HG03095 (cell line): ENCODE measurements around the gene MED22.
"Not testable (repeated sequence)": the region's sequence is repeated elsewhere in the genome, so short reads cannot be mapped to it uniquely, and the experiment has no call there.

Experiments
- ATAC-seq: cut with Tn5 transposase; IDR thresholded peaks from one replicate; pipeline ENCODE4 v1.9.1; 2021; ENCODE audit warnings: moderate library complexity; ENCODE audit not compliant: unreplicated experiment

The MED22 gene

GRCh38 chr9:133377280-133377679 lies 29.3 kb upstream of the MED22 start:
- ATAC-seq = not testable (repeated sequence)

- ATAC-seq = peak; percentile 86
Observed at GRCh38 chr9:133375724-133376654, 28.1 kb upstream of the MED22 start, which contains the start of the genes STKLD1 and SURF4. Gene STKLD1 (plus strand): TSS chr9:133376366. CDS start chr9:133376474, 108 bp downstream. Gene SURF4 (minus strand): TSS chr9:133376060. CDS start chr9:133375969, 91 bp downstream.

DNA sequence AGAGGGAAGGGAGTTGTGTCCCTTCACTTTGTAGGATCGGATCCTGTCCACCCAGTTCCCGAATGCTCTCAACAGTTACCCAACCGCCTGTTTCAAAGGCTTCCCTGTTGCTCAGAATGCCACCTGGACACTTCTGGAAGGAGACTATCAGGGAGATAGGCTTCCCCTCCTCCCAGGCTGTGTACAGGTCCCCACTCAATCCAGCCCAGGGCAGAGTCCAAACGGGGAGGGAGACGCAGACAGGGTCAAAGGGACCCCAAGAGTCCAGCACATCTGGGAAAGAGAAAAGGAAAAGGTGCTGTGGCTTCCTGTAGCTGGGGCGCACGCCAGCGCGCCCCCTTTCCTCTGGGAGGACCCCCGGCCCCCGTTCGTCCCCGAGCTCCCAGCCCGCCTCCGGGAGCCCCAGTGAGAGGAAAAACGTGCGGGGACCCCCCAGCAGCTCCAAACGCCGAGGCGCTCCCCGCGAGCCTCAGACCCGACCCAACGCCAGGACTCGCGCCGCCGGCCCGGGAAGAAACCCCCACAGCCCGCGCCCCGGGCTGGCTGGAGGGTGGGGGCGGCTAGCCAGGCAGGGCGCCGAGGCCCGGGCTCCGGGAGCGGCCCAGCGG lies 27.3 kb upstream of the MED22 start:
- ATAC-seq = peak; percentile 10

GRCh38 chr9:133374612-133375115 lies 26.7 kb upstream of the MED22 start:
- ATAC-seq = no peak

DNA sequence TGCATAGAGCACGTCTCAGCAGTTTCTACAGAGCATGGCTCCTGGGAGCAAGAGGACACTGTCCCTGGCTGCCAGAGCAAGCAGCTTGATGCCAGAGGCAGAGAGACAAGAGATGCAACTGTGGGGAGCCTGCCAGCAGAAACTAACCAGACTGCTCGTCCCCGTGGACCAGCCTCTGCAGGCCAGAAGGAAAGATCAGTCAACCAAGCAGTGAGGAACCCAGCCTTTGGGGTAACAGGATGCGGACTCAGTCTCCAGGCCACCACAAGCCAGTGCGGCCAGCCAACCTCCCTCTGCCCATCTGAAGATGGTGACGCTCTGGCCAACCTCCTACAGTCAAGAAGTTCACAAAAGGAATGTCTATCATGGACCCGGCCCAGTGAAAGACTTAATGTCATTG lies 24.2 kb upstream of the MED22 start:
- ATAC-seq = no peak

- no peak for ATAC-seq
Observed at GRCh38 chr9:133371261-133371711, 23.4 kb upstream of the MED22 start.

DNA sequence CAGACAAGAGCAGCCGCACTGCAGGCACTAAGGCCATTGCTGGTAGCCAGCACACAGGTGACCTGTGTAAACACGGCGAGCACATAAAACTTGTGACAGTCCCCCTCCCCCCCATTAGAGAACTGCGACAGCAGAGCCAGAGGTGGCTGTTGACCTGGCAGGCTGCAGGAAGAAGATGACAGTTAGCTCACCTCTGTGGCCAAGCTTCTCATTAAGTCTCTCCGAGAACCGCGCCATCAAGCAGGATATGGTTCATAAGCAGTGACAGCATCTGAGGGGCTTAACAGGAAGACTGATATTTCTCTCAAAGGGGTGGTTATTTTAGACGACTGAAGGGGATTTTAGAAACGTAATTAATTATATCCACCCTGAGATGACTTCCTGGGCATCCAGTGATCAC lies 22.8 kb upstream of the MED22 start:
- ATAC-seq = no peak

- no peak for ATAC-seq
Observed at GRCh38 chr9:133369933-133370332, 22.0 kb upstream of the MED22 start.

DNA sequence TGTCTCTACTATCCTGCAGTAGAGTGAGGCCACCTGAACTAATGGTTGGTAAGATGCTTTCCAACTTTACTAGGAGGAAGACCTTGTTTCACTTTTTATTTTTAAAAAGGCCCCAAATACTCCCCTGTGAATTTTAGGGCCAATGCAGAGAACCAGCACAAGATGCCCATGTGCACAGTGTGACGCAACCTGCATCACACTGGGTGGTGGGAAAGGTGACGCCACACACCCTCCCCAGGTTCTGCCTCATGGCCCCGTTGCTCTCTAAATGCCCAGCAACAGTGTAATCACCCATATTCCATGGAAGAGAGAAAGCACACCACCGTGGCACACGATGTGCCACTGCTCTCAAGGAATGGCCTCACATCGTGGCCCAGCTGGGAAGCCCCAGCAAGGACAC lies 21.5 kb upstream of the MED22 start:
- ATAC-seq = no peak

DNA sequence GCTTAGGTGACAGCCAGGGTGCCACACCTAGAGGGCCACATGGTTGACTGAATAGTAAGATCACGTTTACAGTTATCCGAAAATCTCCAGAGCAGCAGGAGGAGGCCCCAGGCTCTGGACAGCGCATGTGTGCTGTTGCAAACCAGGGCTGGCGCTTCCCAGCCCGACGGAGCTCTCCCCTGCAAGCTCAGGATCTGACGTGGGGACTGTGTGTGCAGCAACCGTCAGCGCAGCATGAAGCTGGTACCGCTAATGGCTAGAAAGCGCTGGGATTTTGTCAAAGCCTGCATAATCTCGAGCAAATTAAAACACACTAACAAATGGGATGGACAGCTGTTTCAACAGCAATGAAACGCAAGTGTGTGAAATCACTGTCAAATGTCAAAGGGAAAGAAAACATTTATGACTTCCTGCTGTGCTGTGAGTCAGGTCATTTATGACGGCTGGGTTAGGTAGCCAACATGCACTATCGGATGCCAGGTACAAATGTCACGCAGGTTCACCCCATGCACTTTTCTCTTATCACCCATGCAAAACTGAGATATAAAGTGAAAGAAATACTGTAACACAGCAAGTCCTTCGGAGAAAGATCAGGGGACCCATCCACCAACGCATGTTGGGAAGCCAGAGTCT lies 20.4 kb upstream of the MED22 start:
- no peak for ATAC-seq

GRCh38 chr9:133367778-133368177 lies 19.8 kb upstream of the MED22 start:
- no peak for ATAC-seq

DNA sequence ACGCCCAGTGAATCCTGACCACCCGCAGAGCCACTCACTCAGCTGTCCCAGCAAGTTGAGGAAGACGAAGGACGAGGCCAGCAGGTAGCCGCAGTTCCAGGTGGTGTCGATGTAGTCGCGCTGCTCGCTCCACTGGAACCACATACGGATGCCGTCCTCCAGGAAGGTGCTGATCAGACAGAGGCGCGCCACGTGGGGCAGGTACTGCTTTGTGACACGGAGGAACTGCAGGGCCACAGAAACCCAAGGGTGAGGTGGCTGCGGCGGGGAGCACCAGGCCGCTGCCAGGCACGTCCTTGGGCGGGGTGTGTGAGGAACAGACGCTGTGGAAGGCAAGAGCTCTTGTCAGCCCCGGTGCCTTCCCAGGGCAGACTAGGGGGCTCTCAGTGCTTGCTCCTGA lies 19.3 kb upstream of the MED22 start:
- no peak for ATAC-seq

DNA sequence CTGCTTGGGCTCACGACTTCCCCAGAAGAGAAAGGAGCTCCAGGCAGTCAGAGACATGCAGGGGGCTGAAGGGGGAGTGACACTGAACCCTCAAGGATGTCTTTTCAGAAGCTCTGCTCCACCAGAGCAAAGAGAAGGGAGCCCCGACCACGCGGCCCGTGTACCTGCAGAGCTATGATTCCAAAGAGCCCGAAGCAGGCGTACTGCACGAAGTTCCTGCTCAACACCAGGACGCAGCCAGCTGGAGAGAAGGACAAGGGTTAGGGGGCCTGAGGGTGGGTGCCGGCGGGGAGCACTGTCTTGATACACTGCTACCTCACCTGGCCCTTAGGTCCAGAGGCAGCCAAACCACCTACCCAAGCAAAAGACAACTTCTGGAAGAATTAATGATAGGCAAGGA lies 18.5 kb upstream of the MED22 start:
- no peak for ATAC-seq

- no peak for ATAC-seq
Observed at GRCh38 chr9:133362359-133363044, 14.6 kb upstream of the MED22 start.

- ATAC-seq = no peak
Observed at GRCh38 chr9:133361507-133362092, 13.7 kb upstream of the MED22 start.

GRCh38 chr9:133360400-133361393 lies 12.8 kb upstream of the MED22 start:
- no peak for ATAC-seq

DNA sequence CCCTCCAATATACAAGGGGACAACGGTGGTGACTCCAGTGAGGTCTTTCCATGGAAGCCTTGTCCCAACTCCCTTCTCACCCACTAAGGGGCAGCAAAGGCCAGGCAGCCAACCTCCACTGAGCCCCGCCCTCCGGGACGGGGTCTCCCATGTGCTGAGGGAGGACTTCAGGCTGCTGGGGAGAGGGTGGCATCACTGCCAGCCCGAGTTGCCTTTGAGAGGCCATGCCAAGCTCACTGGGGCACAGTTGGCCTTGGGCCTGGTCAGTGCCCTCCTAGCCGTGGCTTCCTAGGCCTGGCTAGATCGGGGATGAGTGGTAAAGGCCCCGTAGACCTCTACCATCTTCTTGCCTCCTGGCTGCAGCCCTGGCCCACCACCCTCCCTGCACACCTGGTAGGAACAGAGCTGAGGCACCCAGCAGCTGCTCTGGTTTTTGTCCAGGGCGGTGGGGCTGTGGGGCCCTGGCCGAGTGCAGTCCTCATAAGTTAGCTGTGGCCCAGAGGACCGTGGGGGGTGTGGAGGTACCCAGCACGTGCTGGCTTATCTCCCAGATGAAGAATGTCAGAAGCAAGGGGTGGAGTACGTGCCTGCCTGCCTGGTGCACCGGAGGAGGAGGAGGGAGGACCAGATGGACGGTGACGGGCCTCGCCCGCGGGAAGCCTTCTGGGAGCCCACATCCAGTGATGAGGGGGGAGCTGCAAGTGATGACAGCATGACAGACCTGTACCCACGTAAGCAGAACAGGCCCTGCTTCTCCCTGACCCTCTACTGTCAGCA lies 11.7 kb upstream of the MED22 start:
- ATAC-seq = no peak

DNA sequence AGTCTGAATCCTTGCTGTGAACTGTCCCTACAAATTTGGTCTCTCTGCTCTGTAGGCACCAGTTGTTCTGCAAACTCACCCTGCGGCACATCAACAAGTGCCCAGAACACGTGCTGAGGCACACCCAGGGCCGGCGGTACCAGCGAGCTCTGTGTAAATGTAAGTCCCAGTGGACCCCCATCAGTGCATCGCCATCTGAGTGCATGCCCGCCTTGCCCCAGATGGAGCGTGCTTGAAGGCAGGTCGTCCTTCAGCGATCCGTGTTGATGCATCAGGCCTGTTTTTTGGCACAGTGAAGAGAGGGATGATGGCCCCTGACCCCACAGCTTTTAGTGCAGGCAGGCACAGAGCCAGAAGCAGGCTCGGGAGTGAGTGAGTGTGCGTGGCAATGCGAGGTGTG lies 9.7 kb upstream of the MED22 start:
- no peak for ATAC-seq
